ENCODE data around the gene TBC1D30.

TBC1D30 gene

GRCh38 chr12:64915242-64915641 lies 90.8 kb downstream of the TBC1D30 start:
- H3K27me3 ChIP-seq (ENCODE audit: insufficient read depth, low read length) = no peaks in the 10 kb centered on the region
- no peaks in the 10 kb centered on the region for H3K9me3 ChIP-seq (ENCODE audit: low read length)
- H3K4me1 ChIP-seq (ENCODE audit: insufficient read depth, low read length) = no peaks in the 10 kb centered on the region
- H3K4me3 ChIP-seq (ENCODE audit: low read length) = no peak overlapping the region
- no peaks in the 10 kb centered on the region for H3K36me3 ChIP-seq (ENCODE audit: insufficient read depth, low read length)
- H2AFZ ChIP-seq (ENCODE audit: low read depth, low read length) = no peak overlapping the region

- Histone ChIP-seq H3K4me1 (ENCODE audit: insufficient read depth, low read length) (no peaks in the 10 kb centered on the region), H3K27me3 (ENCODE audit: insufficient read depth, low read length) (no peaks in the 10 kb centered on the region), H3K36me3 (ENCODE audit: insufficient read depth, low read length) (no peaks in the 10 kb centered on the region), H3K4me3 (ENCODE audit: low read length) (no peak overlapping the region), H2AFZ (ENCODE audit: low read depth, low read length) (no peak overlapping the region), H3K9me3 (ENCODE audit: low read length) (no peaks in the 10 kb centered on the region)
These were observed 92.2 kb downstream of the TBC1D30 start for GRCh38 chr12:64916411-64917261.

GRCh38 chr12:64918344-64918743 lies 93.9 kb downstream of the TBC1D30 start:
- Histone ChIP-seq H3K4me3 (ENCODE audit: low read length) (no peak overlapping the region), H3K9me3 (ENCODE audit: low read length) (no peaks in the 10 kb centered on the region), H2AFZ (ENCODE audit: low read depth, low read length) (no peak overlapping the region), H3K27me3 (ENCODE audit: insufficient read depth, low read length) (no peaks in the 10 kb centered on the region), H3K36me3 (ENCODE audit: insufficient read depth, low read length) (no peaks in the 10 kb centered on the region), H3K4me1 (ENCODE audit: insufficient read depth, low read length) (peaks cover 4% of the 10 kb centered on the region)

GRCh38 chr12:64918801-64919200 lies 94.4 kb downstream of the TBC1D30 start:
- Histone ChIP-seq H3K27me3 (ENCODE audit: insufficient read depth, low read length) (no peaks in the 10 kb centered on the region), H3K4me1 (ENCODE audit: insufficient read depth, low read length) (peaks cover 8% of the 10 kb centered on the region), H3K4me3 (ENCODE audit: low read length) (no peak overlapping the region), H3K36me3 (ENCODE audit: insufficient read depth, low read length) (no peaks in the 10 kb centered on the region), H2AFZ (ENCODE audit: low read depth, low read length) (no peak overlapping the region), H3K9me3 (ENCODE audit: low read length) (no peaks in the 10 kb centered on the region)

- Histone ChIP-seq H3K9me3 (ENCODE audit: low read length) (no peaks in the 10 kb centered on the region), H3K4me1 (ENCODE audit: insufficient read depth, low read length) (peaks cover 8% of the 10 kb centered on the region), H3K27me3 (ENCODE audit: insufficient read depth, low read length) (no peaks in the 10 kb centered on the region), H3K4me3 (ENCODE audit: low read length) (no peak overlapping the region), H3K36me3 (ENCODE audit: insufficient read depth, low read length) (no peaks in the 10 kb centered on the region), H2AFZ (ENCODE audit: low read depth, low read length) (no peak overlapping the region)
These were observed 98.4 kb downstream of the TBC1D30 start for GRCh38 chr12:64922853-64923252.

- H3K36me3 ChIP-seq (ENCODE audit: insufficient read depth, low read length) = no peaks in the 10 kb centered on the region
- no peak overlapping the region for H2AFZ ChIP-seq (ENCODE audit: low read depth, low read length)
- H3K4me3 ChIP-seq (ENCODE audit: low read length) = no peak overlapping the region
- peaks cover 8% of the 10 kb centered on the region for H3K4me1 ChIP-seq (ENCODE audit: insufficient read depth, low read length)
- H3K27me3 ChIP-seq (ENCODE audit: insufficient read depth, low read length) = no peaks in the 10 kb centered on the region
- H3K9me3 ChIP-seq (ENCODE audit: low read length) = no peaks in the 10 kb centered on the region
These were observed 99.1 kb downstream of the TBC1D30 start for GRCh38 chr12:64923536-64923935.

Data from neuron (in vitro differentiated cells).